GM21447 (cell line): Measurements from ENCODE around the gene RANBP1.
"Not testable (repeated sequence)": the region's sequence is repeated elsewhere in the genome, so short reads cannot be mapped to it uniquely, and the experiment has no call there.

Experiments
- ATAC-seq: cut with Tn5 transposase; IDR thresholded peaks from one replicate; pipeline ENCODE4 v1.9.1; 2021; ENCODE audit not compliant: unreplicated experiment

The RANBP1 gene

GRCh38 chr22:20115691-20116375 lies at the start of gene RANBP1:
Gene RANBP1 (plus strand): TSS chr22:20116104. CDS start chr22:20116185, 81 bp downstream.
- no peak for ATAC-seq

- no peak for ATAC-seq
These were observed 49.1 kb upstream of the RANBP1 start for GRCh38 chr22:20066617-20067383.

- not testable (repeated sequence) for ATAC-seq
These were observed 48.6 kb upstream of the RANBP1 start for GRCh38 chr22:20067384-20067682.

GRCh38 chr22:20068640-20069039 lies 47.3 kb upstream of the RANBP1 start:
- ATAC-seq: no peak

- no peak for ATAC-seq
These were observed 46.4 kb upstream of the RANBP1 start for GRCh38 chr22:20069331-20070042.

GRCh38 chr22:20071524-20071972 lies 44.4 kb upstream of the RANBP1 start:
- no peak for ATAC-seq

- no peak for ATAC-seq
These were observed 39.2 kb upstream of the RANBP1 start for GRCh38 chr22:20076627-20077172.

GRCh38 chr22:20079745-20080444 lies 36.0 kb upstream of the RANBP1 start, which contains the start of gene DGCR8:
Gene DGCR8 (plus strand): TSS chr22:20080241. CDS start chr22:20085964, 5,723 bp downstream.
- peak; percentile 68 for ATAC-seq

GRCh38 chr22:20080445-20080775 lies 35.5 kb upstream of the RANBP1 start:
- peak; percentile 54 for ATAC-seq

- no peak for ATAC-seq
These were observed 34.9 kb upstream of the RANBP1 start for GRCh38 chr22:20080776-20081654.

- ATAC-seq: no peak
These were observed 32.6 kb upstream of the RANBP1 start for GRCh38 chr22:20083157-20083890.

- no peak for ATAC-seq
These were observed 31.9 kb upstream of the RANBP1 start for GRCh38 chr22:20083891-20084546.

- no peak for ATAC-seq
These were observed 31.1 kb upstream of the RANBP1 start for GRCh38 chr22:20084547-20085413.

GRCh38 chr22:20085651-20086050 lies 30.3 kb upstream of the RANBP1 start:
- ATAC-seq: no peak

GRCh38 chr22:20086101-20086599 lies 29.8 kb upstream of the RANBP1 start:
- ATAC-seq: no peak

- no peak for ATAC-seq
These were observed 29.1 kb upstream of the RANBP1 start for GRCh38 chr22:20086763-20087162.
